Measurements from ENCODE around the gene ETNK2.
"Not testable (repeated sequence)": the region's sequence is repeated elsewhere in the genome, so short reads cannot be mapped to it uniquely, and the experiment has no call there.

Gene ETNK2

GRCh38 chr1:204126386-204126785 is 25.5 kb downstream of the ETNK2 start:
- no peak for DNase-seq (ENCODE audit: low spot score)

- no peak for DNase-seq (ENCODE audit: low spot score)
These were observed 26.0 kb downstream of the ETNK2 start for GRCh38 chr1:204125759-204126351.

DNA sequence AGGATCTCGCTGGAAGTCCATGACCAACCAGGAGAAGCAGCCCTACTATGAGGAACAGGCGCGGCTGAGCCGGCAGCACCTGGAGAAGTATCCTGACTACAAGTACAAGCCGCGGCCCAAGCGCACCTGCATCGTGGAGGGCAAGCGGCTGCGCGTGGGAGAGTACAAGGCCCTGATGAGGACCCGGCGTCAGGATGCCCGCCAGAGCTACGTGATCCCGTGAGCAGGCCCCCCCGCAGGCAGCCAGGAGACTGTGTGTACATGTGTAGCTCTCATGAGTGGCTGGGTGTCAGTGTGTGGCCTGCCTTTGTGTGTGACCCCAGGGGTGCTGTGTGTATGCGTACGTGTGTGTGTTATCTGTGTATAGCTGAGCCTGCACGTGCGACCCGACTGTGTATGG is 27.2 kb downstream of the ETNK2 start:
- DNase-seq (ENCODE audit: low spot score): no peak

DNA sequence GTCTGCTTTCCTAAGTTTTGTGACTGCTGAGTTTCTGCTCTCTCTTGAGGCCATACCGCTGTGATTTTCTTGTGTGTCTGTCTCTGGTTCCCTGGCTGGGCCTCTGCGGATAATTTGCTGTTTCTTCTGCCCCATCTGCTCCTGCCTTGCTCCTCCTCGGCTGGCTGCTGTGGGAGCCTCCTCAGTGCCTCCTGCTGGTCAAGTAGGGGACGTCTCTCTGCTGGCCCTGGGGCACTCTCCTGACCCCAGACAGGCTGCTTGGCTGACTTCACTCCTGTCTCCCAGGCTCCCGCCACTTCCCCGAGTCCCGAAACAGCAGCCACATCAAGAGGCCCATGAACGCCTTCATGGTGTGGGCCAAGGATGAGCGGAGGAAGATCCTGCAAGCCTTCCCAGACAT is 28.5 kb downstream of the ETNK2 start:
- no peak for DNase-seq (ENCODE audit: low spot score)

DNA sequence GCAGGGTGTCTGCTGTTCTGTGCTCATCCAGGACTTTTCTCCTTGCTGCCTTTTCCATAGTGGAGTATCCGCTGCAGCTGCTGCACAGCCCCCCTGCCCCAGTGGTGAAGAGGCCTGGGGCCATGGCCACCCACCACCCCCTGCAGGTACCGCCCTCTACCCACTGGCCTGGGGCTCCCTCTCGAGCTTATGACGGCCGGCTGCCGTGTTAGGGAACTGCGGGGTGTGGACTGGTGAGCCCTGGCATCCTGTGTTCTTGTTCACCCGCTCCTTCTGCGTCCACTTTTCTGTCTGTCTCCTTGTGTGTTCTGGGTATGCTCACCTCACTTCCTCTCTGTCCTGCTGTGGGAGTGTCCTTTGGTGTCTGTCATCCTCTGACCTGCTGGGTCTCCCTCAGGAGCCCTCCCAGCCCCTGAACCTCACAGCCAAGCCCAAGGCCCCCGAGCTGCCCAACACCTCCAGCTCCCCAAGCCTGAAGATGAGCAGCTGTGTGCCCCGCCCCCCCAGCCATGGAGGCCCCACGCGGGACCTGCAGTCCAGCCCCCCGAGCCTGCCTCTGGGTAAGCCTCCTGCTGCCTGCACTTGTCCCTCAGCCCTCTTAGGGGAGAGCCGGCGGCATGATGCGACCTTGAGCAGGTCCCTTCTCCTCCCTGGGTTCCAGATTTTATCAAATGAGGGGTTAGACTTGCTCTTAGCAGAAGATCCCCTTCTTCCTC is 29.8 kb downstream of the ETNK2 start:
- DNase-seq (ENCODE audit: low spot score): no peak

DNA sequence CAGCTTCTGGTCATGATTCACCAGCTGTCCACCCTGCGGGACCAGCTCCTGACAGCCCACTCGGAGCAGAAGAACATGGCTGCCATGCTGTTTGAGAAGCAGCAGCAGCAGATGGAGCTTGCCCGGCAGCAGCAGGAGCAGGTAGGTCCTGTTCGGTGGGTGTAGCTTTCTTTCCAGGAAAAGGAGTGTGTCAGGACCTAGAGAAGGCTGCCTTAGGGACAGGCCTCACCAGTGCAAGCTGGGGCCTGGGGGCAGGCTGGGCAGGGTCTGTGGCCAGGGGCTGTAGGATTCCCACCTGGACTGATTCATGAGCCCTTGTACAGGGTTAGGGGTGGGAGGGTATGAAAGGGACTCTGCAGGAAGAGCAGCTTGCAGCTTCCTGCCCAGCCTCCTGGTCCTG is 35.3 kb downstream of the ETNK2 start:
- no peak for DNase-seq (ENCODE audit: low spot score)

GRCh38 chr1:204115116-204115515 is 36.7 kb downstream of the ETNK2 start:
- no peak for DNase-seq (ENCODE audit: low spot score)

GRCh38 chr1:204114606-204115005 is 37.2 kb downstream of the ETNK2 start:
- peak; percentile 33 for DNase-seq (ENCODE audit: low spot score)

DNA sequence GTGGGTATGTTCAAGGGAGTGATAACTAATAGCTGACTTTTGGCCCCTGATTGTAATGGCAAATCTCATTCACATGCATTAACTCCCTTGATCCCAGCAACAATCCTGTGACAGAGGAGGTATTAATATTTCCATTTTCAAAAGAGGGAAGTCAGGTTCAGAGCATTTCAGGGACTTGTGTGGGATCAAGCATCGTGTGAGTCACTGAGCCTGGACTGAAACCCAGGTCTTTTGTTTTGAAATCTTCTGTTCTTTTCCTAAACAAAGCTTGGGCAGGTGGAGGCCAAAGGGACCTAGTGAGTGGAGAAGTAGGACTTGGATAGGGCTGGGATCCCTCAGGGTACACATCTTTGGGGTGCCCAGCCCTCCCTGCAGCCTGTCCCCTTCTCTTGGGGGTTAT is 37.9 kb downstream of the ETNK2 start:
- no peak for DNase-seq (ENCODE audit: low spot score)

GRCh38 chr1:204112876-204113730 is 38.7 kb downstream of the ETNK2 start:
- no peak for DNase-seq (ENCODE audit: low spot score)

DNA sequence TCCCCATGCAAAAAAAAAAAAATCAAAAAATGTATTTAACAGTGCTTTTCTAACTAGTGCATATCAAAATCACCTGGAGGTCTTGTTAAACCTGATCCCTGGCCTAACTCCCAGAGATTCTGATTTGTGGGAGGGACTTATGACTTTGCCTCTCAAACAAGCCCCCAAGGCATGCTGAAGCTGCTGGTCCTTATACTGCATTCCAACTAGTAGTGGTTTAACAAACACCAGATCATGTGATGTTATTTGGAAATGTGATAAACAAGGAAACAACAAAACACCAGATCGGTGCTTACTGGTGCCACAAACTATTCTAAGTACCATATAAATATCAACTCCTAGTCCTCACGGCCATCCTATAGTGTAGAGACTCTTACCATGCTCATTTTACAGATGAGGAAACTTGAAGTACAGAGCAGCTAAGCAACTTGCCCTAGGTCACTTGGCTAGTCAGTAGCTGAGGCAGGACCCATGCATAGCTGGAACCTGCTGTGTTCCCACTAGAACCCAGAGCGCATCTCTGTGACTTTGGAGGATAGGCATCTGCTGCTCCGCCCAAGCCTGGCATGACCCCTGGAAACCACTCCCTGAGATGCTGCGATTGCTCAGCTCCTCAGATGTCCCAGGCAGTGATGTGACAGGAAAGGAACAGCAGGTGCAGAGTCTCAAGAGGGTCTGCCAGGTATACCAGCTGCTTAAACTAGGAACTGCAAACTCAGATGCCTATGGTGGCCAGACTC is 40.8 kb downstream of the ETNK2 start:
- DNase-seq (ENCODE audit: low spot score): no peak

DNA sequence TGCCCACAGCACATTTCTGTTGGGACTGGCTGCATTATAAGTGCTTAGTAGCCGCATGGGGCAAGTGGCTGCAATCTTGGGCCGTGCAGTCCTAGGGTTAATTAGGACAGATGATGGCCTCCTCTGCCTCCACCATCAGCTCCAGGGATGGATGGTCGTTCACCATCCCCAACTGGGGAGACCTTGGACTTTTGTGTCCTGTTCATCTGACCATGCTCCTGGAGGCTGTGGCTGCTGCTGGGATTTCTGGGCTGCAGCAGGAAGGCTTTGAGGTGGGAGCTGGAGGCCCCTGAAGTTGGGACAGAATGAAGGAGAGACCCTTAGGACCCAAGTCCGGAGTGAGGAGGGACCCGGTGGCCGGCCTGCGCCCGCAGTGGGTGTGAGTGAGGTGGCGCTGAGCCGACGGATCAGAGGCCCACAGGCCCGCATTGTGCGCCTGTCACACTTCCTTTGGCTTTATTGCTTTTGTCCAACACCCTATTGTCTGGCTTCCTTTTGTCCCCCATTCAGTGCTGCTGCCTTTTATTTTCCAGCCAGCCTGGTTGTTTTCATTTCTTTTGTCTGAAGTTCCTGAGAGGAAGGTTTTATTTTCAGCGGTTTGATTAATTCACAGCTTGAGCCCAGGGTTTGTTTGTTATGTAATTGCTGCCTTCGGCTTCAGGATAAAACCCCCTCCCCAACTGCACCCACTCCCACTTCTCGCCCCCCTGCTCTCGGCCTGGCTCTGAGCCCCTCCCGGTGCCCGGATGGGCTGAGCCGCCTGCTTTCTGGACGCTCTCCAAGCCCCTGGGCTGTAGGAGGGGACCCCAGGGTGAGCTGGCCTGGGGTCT is 43.3 kb downstream of the ETNK2 start:
- DNase-seq (ENCODE audit: low spot score): no peak

GRCh38 chr1:204107892-204108291 is 44.0 kb downstream of the ETNK2 start:
- DNase-seq (ENCODE audit: low spot score): no peak

GRCh38 chr1:204106825-204107224 is 45.0 kb downstream of the ETNK2 start:
- no peak for DNase-seq (ENCODE audit: low spot score)

DNA sequence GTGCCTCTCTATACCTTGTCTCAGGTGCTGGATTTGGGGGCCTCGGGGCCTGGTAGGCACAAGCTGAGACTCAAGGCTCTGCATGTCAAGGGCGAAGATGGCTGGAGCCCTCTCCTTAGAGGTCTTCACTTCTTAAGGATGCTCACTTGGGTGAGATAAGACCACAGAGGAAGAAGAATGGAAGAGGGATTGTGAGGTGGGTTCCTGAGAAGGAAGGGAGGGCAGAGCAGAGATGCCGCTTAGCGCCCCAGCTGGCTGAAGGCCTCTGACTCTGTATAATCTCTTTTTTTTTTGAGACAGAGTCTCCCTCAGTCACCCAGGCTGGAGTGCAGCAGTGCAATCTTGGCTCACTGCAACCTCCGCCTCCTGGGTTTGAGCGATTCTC is 46.7 kb downstream of the ETNK2 start:
- no peak for DNase-seq (ENCODE audit: low spot score)

DNA sequence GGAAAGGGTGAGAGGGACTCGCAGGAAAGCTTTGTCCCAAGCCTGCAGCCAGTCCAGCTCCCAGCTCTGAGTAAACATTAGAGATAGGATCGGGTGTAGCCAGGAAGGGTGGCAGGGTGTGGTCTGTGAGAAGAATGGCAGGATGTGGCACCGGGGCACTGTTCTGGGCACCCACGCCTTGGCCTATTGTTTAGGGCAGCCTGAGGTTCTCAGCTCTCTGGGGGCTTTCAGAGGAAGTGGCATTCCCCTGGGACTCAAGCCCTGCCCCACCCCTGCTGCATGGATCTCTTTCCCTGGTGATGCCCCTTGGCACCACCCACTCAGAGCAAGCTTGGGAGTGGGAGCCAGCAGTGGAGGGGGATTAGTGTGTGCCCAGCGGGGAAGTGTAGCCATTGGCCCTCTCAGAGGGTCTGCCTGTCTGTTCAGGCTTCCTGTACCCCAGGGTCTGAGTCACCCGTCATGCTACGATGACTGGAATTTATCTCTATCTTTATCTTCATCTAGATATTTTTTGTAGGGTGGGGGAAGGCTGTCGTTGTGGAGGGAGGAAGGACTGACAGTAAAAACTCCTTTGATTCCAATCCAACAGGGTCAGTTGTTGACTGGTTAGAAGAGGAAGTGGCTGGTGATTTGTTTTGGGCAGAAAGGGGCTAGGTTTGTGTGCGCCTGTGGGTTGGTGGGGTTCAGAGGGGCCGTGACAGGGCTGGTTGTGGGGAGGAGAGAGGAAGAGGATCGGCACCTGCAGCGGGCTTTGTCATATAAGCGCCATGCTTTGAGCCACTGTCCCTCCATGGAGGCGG is 47.3 kb downstream of the ETNK2 start:
- peak; percentile 92 for DNase-seq (ENCODE audit: low spot score)

GRCh38 chr1:204103431-204103741 is 48.5 kb downstream of the ETNK2 start:
- no peak for DNase-seq (ENCODE audit: low spot score)

GRCh38 chr1:204102739-204103430 is 49.0 kb downstream of the ETNK2 start:
- DNase-seq (ENCODE audit: low spot score): peak; percentile 82

DNA sequence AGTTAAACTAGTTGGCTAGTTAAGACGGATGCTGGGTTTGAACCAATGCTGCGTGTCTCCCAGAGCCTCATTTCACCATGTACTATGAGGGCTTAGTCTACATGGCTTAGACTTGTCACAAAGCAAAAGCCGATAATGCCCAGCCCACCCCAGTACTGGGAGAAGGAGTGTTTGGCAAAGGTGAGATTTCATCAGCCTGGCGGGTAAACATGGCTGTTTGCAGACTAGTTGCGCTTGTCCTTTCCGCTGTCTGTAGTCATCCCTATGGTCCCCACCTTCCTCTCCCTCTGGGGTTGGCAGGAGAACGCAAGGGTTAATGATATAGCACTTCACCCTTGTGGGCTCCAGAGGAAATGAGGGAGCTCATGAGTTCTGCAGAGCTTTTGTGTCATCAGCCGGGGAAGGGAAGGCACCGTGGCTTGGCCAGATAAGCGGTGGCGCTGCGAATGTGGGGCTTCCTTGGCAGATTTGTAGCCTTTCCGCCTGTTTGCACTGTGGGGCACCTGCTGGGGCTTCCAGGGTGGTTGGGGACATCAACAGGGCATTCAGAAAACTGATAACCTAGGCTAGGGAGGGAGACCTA is 49.7 kb downstream of the ETNK2 start:
- no peak for DNase-seq (ENCODE audit: low spot score)

- not testable (repeated sequence) for DNase-seq (ENCODE audit: low spot score)
These were observed 52.1 kb downstream of the ETNK2 start for GRCh38 chr1:204099754-204100153.
